Measurements from ENCODE around the gene ZIC4. TPM values are rescaled to one million over a fixed set of nuclear protein-coding genes. Genes with fewer than 3 reads are reported as not detected.

The ZIC4 gene
- total and polyA plus RNA-seq, 10 of the 15 experiments (the other 5 are each of a cell fraction or from before 2014, with no cell fraction given) = not detected

- TF ChIP-seq ZNF207 (IDR thresholded peaks at IDR 0.05; ENCODE audit: borderline replicate concordance) (no peak), PBX3 (IDR thresholded peaks at IDR 0.05; ENCODE audit: insufficient replicate concordance, low read depth, low read length) (no peak), FOXM1 (IDR thresholded peaks at IDR 0.05; ENCODE audit: low read depth, low read length) (no peak), MYC (IDR thresholded peaks at IDR 0.05; ENCODE audit: insufficient read depth, insufficient read length, insufficient replicate concordance, low read length, severe bottlenecking) (no peak), KDM1A (IDR thresholded peaks at IDR 0.05; ENCODE audit: borderline replicate concordance) (no peak), JUND (IDR thresholded peaks at IDR 0.05; ENCODE audit: low read depth, low read length) (no peak), SKIL (IDR thresholded peaks at IDR 0.05; ENCODE audit: low read depth, poor library complexity, severe bottlenecking) (no peak), PML (IDR thresholded peaks at IDR 0.05; ENCODE audit: low read length) (no peak)
These were observed 14.2 kb upstream of the ZIC4 start (continued) for GRCh38 chr3:147420353-147421183.

DNA sequence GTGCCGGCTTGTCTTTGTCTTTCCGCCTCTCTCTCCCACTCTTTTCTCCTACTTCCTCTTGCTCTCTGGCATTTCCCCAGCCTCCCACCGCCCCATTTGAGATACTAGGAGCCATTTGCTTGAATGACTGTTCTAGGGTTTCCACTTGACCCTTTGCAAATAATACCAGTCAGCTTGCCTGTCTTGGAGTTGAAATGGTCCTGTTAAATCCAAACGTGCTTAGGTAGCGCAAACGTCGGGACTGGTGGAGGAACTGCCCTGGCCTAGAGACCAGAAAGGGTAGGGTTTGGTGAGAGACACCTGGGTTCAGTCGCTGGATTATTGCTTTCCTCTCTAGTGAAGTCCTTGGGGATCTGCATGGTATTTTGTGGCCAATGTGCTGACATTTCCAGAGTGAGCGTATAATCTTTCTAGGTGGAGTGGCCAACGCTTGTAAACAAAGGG lies 13.5 kb upstream of the ZIC4 start:
- Histone ChIP-seq H4K20me1 (ENCODE audit: control insufficient read depth, insufficient read depth) (no peaks in the 10 kb centered on the region), H3K4me1 (ENCODE audit: control insufficient read depth, insufficient read depth, low read length) (no peaks in the 10 kb centered on the region), H3K4me3 (no peak overlapping the region), H3K9ac (ENCODE audit: control insufficient read depth, insufficient read depth, low read length) (no peak overlapping the region), H3K9me3 (replicated peaks; ENCODE audit: control insufficient read depth, insufficient read depth, low read length) (peaks cover 1% of the 10 kb centered on the region; the same call in 1 of the 3 replicates), H3K4me2 (ENCODE audit: control insufficient read depth, insufficient read depth) (no peak overlapping the region), H3K36me3 (ENCODE audit: control insufficient read depth in 2 of 2, insufficient read depth in 2 of 2, low read length in 1 of 2) (no peaks in the 10 kb centered on the region), H3K27me3 (replicated peaks in 1 of 2; ENCODE audit: control insufficient read depth in 2 of 2, insufficient read depth in 2 of 2, low read length in 1 of 2) (peaks cover 9 to 16% of the 10 kb centered on the region in 2 experiments), H3K27ac (ENCODE audit: control insufficient read depth, insufficient read depth) (no peak overlapping the region), H3K79me2 (ENCODE audit: control insufficient read depth, insufficient read depth, low read length) (no peaks in the 10 kb centered on the region), H2AFZ (ENCODE audit: control insufficient read depth, low read depth, low read length) (no peak overlapping the region)
- intact Hi-C loops (cut with micrococcal nuclease; ENCODE audit: unreplicated experiment) (no loop called here), in situ Hi-C loops (cut with MboI) (no loop called here)
- ChIA-PET POLR2A (no interaction called here), CTCF (no interaction called here), SMC1A (ENCODE audit: uncharacterized antibody, unreplicated experiment) (no interaction called here), RAD21 (ENCODE audit: unreplicated experiment) (no interaction called here)
- WGBS (ENCODE audit: insufficient coverage, insufficient replicate concordance, low lambda C conversion rate, missing lambda C conversion rate) = 48% methylated on average over 9 of the region's 10 CpGs
- no peak for DNase-seq (ENCODE audit: low read depth, low spot score)
- BruUV-seq (replicated peaks) = no TSS peak
- no peak for FAIRE-seq
- ATAC-seq = no peak
- TF ChIP-seq CTCF (IDR thresholded peaks at IDR 0.05 in 2 of 3, conservative IDR thresholded peaks at IDR 0.05 in 1 of 3; ENCODE audit: control insufficient read depth in 2 of 3, extremely low read depth in 1 of 3, insufficient read depth in 1 of 3, low read depth in 3 of 3, low read length in 3 of 3) (no peak), CREB1 (IDR thresholded peaks at IDR 0.05; ENCODE audit: low read depth) (no peak), SMAD5 (IDR thresholded peaks at IDR 0.05; ENCODE audit: low read depth) (no peak)
- TF ChIP-seq, protein P1, sequence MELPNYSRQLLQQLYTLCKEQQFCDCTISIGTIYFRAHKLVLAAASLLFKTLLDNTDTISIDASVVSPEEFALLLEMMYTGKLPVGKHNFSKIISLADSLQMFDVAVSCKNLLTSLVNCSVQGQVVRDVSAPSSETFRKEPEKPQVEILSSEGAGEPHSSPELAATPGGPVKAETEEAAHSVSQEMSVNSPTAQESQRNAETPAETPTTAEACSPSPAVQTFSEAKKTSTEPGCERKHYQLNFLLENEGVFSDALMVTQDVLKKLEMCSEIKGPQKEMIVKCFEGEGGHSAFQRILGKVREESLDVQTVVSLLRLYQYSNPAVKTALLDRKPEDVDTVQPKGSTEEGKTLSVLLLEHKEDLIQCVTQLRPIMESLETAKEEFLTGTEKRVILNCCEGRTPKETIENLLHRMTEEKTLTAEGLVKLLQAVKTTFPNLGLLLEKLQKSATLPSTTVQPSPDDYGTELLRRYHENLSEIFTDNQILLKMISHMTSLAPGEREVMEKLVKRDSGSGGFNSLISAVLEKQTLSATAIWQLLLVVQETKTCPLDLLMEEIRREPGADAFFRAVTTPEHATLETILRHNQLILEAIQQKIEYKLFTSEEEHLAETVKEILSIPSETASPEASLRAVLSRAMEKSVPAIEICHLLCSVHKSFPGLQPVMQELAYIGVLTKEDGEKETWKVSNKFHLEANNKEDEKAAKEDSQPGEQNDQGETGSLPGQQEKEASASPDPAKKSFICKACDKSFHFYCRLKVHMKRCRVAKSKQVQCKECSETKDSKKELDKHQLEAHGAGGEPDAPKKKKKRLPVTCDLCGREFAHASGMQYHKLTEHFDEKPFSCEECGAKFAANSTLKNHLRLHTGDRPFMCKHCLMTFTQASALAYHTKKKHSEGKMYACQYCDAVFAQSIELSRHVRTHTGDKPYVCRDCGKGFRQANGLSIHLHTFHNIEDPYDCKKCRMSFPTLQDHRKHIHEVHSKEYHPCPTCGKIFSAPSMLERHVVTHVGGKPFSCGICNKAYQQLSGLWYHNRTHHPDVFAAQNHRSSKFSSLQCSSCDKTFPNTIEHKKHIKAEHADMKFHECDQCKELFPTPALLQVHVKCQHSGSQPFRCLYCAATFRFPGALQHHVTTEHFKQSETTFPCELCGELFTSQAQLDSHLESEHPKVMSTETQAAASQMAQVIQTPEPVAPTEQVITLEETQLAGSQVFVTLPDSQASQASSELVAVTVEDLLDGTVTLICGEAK (IDR thresholded peaks at IDR 0.05; ENCODE audit: borderline replicate concordance) = no peak

Data from GM12878 (cell line).